H1 (cell line): ENCODE results near the gene CMIP. TPM values are rescaled to one million over a fixed set of nuclear protein-coding genes. Genes with fewer than 3 reads are reported as not detected.

Experiments used
- CTCF ChIA-PET: fragments of 300-600 bp; sonication (Branson Sonifier 250); formaldehyde crosslinking; loops from one replicate; lab custom pipeline; 2021; ENCODE audit not compliant: partially characterized antibody; lab: Charles Lee
- POLR2A ChIA-PET: fragments of 300-600 bp; sonication (Branson Sonifier 250); formaldehyde crosslinking; loops from one replicate; lab custom pipeline; 2021; ENCODE audit warnings: inconsistent platforms; ENCODE audit not compliant: partially characterized antibody; lab: Charles Lee
- DNase-seq, 2 experiments: peaks; one replicate each; pipeline versions ENCODE4 v3.0.0 to v3.0.0-alpha.2; 2010 to 2022; ENCODE audit warnings: low spot score in 2 of 2, low read depth in 1 of 2, mixed read lengths in 1 of 2
- FAIRE-seq: peaks from 2 replicates; lab custom pipeline; 2011; peaks lifted over from hg19 to GRCh38; lab: Jason Lieb, UNC
- H2AFZ ChIP-seq: 2 replicates; pipeline ENCODE4 v1.8.1; 2012; ENCODE audit warnings: low read length, inconsistent platforms
- H2AK5ac ChIP-seq: 2 replicates; pipeline ENCODE4 v1.6.1; 2013; ENCODE audit warnings: low read depth, low read length
- H2BK120ac ChIP-seq: replicated peaks from 2 replicates; pipeline ENCODE3; 2013; ENCODE audit warnings: low read depth, low read length, inconsistent platforms
- H2BK12ac ChIP-seq: 2 replicates; pipeline ENCODE4 v1.6.1; 2013; ENCODE audit warnings: low read depth, low read length
- H2BK15ac ChIP-seq: 2 replicates; pipeline ENCODE4 v1.6.1; 2013; ENCODE audit warnings: low read length
- H2BK20ac ChIP-seq: 2 replicates; pipeline ENCODE4 v1.6.1; 2013; ENCODE audit warnings: low read length
- H2BK5ac ChIP-seq: 2 replicates; pipeline ENCODE4 v1.6.1; 2013; ENCODE audit warnings: low read depth, low read length
- H3K14ac ChIP-seq: 2 replicates; pipeline ENCODE4 v1.6.1; 2013; ENCODE audit warnings: inconsistent platforms; ENCODE audit not compliant: insufficient read length
- H3K18ac ChIP-seq: 2 replicates; pipeline ENCODE4 v1.6.1; 2013; ENCODE audit warnings: low read length; ENCODE audit errors: extremely low read depth
- H3K23ac ChIP-seq: 2 replicates; pipeline ENCODE4 v1.6.1; 2013; ENCODE audit warnings: inconsistent platforms; ENCODE audit not compliant: insufficient read length
- H3K23me2 ChIP-seq: 2 replicates; pipeline ENCODE4 v1.6.1; 2013; ENCODE audit warnings: low read depth, low read length
- H3K27ac ChIP-seq: 2 replicates; pipeline ENCODE4 v1.6.1; 2011; ENCODE audit warnings: low read depth, low read length, inconsistent platforms
- H3K27me3 ChIP-seq, 4 experiments: replicated peaks in 1 of 4; 1 replicate in 1 of 4; 2 replicates in 3 of 4; pipeline versions ENCODE4 v1.6.1 to v1.8.1; 2011 to 2013; ENCODE audit warnings: low read length in 3 of 4, mild to moderate bottlenecking in 3 of 4, inconsistent platforms in 2 of 4, mixed read lengths in 2 of 4, moderate library complexity in 1 of 4; ENCODE audit not compliant: control insufficient read depth in 3 of 4, insufficient read depth in 3 of 4; ENCODE audit errors: extremely low read depth in 1 of 4
- H3K36me3 ChIP-seq, 4 experiments: 2 replicates each; pipeline versions ENCODE4 v1.6.1 to v1.8.1; 2011 to 2013; ENCODE audit warnings: mild to moderate bottlenecking in 4 of 4, low read length in 3 of 4, moderate library complexity in 2 of 4, control low read depth in 1 of 4, inconsistent platforms in 1 of 4; ENCODE audit not compliant: insufficient read depth in 4 of 4, control insufficient read depth in 2 of 4
- H3K4ac ChIP-seq: replicated peaks from 2 replicates; pipeline ENCODE3; 2013; ENCODE audit warnings: low read length, low read depth, mixed read lengths, inconsistent platforms; ENCODE audit not compliant: insufficient read length
- H3K4me1 ChIP-seq, 4 experiments: replicated peaks in 1 of 4; 1 replicate in 1 of 4; 2 replicates in 3 of 4; pipeline versions ENCODE4 v1.6.1 to v1.8.1; 2011 to 2013; ENCODE audit warnings: low read length in 3 of 4, inconsistent platforms in 2 of 4, mixed read lengths in 1 of 4; ENCODE audit not compliant: insufficient read depth in 4 of 4, control insufficient read depth in 3 of 4
- H3K4me2 ChIP-seq, 2 experiments: 2 replicates each; pipeline versions ENCODE4 v1.6.1 to v1.8.1; 2011 to 2013; ENCODE audit warnings: low read depth in 2 of 2, low read length in 2 of 2, control low read depth in 1 of 2, inconsistent platforms in 1 of 2, mild to moderate bottlenecking in 1 of 2; ENCODE audit not compliant: insufficient read depth in 1 of 2
- H3K4me3 ChIP-seq, 4 experiments: fragments of 200-600, 300-600 bp in 1 of 4; sonication (generic), shearing (Covaris generic), sonication (Bioruptor Twin) in 1 of 4; 2 replicates each; pipeline versions ENCODE4 v1.5.1 to v1.8.1; 2011 to 2016; ENCODE audit warnings: low read length in 4 of 4, low read depth in 3 of 4, control low read depth in 2 of 4, inconsistent platforms in 2 of 4, mild to moderate bottlenecking in 2 of 4, mixed read lengths in 1 of 4, moderate library complexity in 1 of 4; ENCODE audit not compliant: insufficient read depth in 2 of 4; ENCODE audit errors: extremely low read depth in 1 of 4
- H3K56ac ChIP-seq: replicated peaks from 2 replicates; pipeline ENCODE3; 2013; ENCODE audit warnings: low read depth, mild to moderate bottlenecking, mixed read lengths, low read length, inconsistent platforms; ENCODE audit not compliant: insufficient read length
- H3K79me1 ChIP-seq: 2 replicates; pipeline ENCODE4 v1.6.1; 2013; ENCODE audit warnings: low read depth, low read length, control low read depth
- H3K79me2 ChIP-seq, 2 experiments: 2 replicates each; pipeline versions ENCODE4 v1.6.1 to v1.8.1; 2012 to 2013; ENCODE audit warnings: low read length in 2 of 2, mild to moderate bottlenecking in 2 of 2, inconsistent platforms in 1 of 2; ENCODE audit not compliant: insufficient read depth in 2 of 2, control insufficient read depth in 1 of 2
- H3K9ac ChIP-seq, 4 experiments: replicated peaks in 1 of 4; 1 replicate in 1 of 4; 2 replicates in 3 of 4; pipeline versions ENCODE4 v1.6.1 to v1.8.1; 2011 to 2013; ENCODE audit warnings: low read depth in 3 of 4, low read length in 3 of 4, control low read depth in 2 of 4, mild to moderate bottlenecking in 2 of 4, moderate library complexity in 2 of 4, inconsistent platforms in 1 of 4; ENCODE audit errors: extremely low read depth in 1 of 4
- H3K9me3 ChIP-seq, 2 experiments: 2 replicates each; pipeline versions ENCODE4 v1.6.1 to v1.8.1; 2012 to 2013; ENCODE audit warnings: mild to moderate bottlenecking in 2 of 2, moderate library complexity in 2 of 2, control low read depth in 1 of 2, inconsistent platforms in 1 of 2, low read depth in 1 of 2, low read length in 1 of 2, mixed read lengths in 1 of 2; ENCODE audit not compliant: insufficient read depth in 2 of 2
- H4K20me1 ChIP-seq, 2 experiments: replicated peaks in 1 of 2; 2 replicates each; pipeline versions ENCODE3 to v1.8.1; 2011 to 2013; ENCODE audit warnings: inconsistent platforms in 2 of 2, low read length in 2 of 2, mild to moderate bottlenecking in 1 of 2; ENCODE audit not compliant: insufficient read depth in 2 of 2, control insufficient read depth in 1 of 2
- H4K5ac ChIP-seq: 2 replicates; pipeline ENCODE4 v1.6.1; 2013; ENCODE audit warnings: low read length, low read depth, mixed read lengths, inconsistent platforms; ENCODE audit not compliant: insufficient read length
- H4K8ac ChIP-seq: 2 replicates; pipeline ENCODE4 v1.8.0; 2013; ENCODE audit warnings: mild to moderate bottlenecking, moderate library complexity, low read length, inconsistent platforms; ENCODE audit not compliant: insufficient read depth; ENCODE audit errors: extremely low read depth
- H4K91ac ChIP-seq: replicated peaks from 2 replicates; pipeline ENCODE3; 2013; ENCODE audit warnings: low read length, mixed read lengths, inconsistent platforms; ENCODE audit not compliant: insufficient read length
- RAD21 ChIP-seq, 2 experiments: IDR thresholded peaks in 1 of 2; conservative IDR thresholded peaks in 1 of 2; 2 replicates each; pipeline ENCODE4 v1.6.1; 2011; ENCODE audit warnings: low read depth in 2 of 2, low read length in 2 of 2, improper control_type of control experiment in 1 of 2, inconsistent platforms in 1 of 2, mild to moderate bottlenecking in 1 of 2, moderate library complexity in 1 of 2
- SP2 ChIP-seq: IDR thresholded peaks from 2 replicates; pipeline ENCODE4 v1.6.1; 2012; ENCODE audit warnings: mild to moderate bottlenecking, low read length, inconsistent platforms
- TAF1 ChIP-seq: IDR thresholded peaks from 2 replicates; pipeline ENCODE4 v1.6.1; 2011; ENCODE audit warnings: mild to moderate bottlenecking, low read depth, low read length
- ZNF274 ChIP-seq: IDR thresholded peaks from 2 replicates; pipeline ENCODE4 v1.7.0; 2012; ENCODE audit warnings: low read length, borderline replicate concordance; ENCODE audit errors: extremely low read depth
- WGBS, 2 experiments: shearing (Covaris generic) in 1 of 2; methylation state at CpG; one replicate each; pipeline versions ENCODE4 v1.1.6 to v1.1.7; 2013 to 2015; ENCODE audit warnings: low lambda C conversion rate in 2 of 2, mixed read lengths in 2 of 2, inconsistent platforms in 1 of 2, low coverage in 1 of 2, missing lambda C conversion rate in 1 of 2; ENCODE audit not compliant: insufficient replicate concordance in 2 of 2, insufficient coverage in 1 of 2, insufficient read length in 1 of 2; ENCODE audit errors: extremely low coverage in 1 of 2, missing lambda C conversion rate in 1 of 2; 5-methylcytosine and 5-hydroxymethylcytosine counted together
- polyA plus RNA-seq, 7 experiments: library from polyadenylated mRNA; depleted of rRNA in 3 of 7; stranded (reverse) in 5 of 7; unstranded in 2 of 7; fragments of >200 nt in 5 of 7; fragments of 200-250 nt in 2 of 7; gene quantifications; 1 replicate in 5 of 7; 2 replicates in 1 of 7; 4 replicates in 1 of 7; pipeline versions ENCODE4 v1.2.1 to v1.2.3, GENCODE V29; 2011 to 2013; ENCODE audit warnings: missing spikeins in 2 of 7, mixed read lengths in 2 of 7
- total RNA-seq: library from RNA; stranded (reverse); fragmentation: NEBNext Ultra II Directional; extraction: Animal tissue kit (Norgen Biotek cat#: 25700); gene quantifications from 2 replicates; pipeline ENCODE4 v1.2.1, GENCODE V29; 2021
- TF ChIP-seq, protein P1 (sequence below): IDR thresholded peaks from 2 replicates; pipeline ENCODE4 v1.6.1; 2012; ENCODE audit warnings: inconsistent platforms
- TF ChIP-seq, protein P2 (sequence below): IDR thresholded peaks from 2 replicates; pipeline ENCODE4 v1.6.1; 2012; ENCODE audit warnings: low read length, inconsistent platforms

CMIP gene
- total and polyA plus RNA-seq, 2 of the 8 experiments (the other 6 are each of a cell fraction or from before 2014, with no cell fraction given): 7.9 to 53.2 TPM

DNA sequence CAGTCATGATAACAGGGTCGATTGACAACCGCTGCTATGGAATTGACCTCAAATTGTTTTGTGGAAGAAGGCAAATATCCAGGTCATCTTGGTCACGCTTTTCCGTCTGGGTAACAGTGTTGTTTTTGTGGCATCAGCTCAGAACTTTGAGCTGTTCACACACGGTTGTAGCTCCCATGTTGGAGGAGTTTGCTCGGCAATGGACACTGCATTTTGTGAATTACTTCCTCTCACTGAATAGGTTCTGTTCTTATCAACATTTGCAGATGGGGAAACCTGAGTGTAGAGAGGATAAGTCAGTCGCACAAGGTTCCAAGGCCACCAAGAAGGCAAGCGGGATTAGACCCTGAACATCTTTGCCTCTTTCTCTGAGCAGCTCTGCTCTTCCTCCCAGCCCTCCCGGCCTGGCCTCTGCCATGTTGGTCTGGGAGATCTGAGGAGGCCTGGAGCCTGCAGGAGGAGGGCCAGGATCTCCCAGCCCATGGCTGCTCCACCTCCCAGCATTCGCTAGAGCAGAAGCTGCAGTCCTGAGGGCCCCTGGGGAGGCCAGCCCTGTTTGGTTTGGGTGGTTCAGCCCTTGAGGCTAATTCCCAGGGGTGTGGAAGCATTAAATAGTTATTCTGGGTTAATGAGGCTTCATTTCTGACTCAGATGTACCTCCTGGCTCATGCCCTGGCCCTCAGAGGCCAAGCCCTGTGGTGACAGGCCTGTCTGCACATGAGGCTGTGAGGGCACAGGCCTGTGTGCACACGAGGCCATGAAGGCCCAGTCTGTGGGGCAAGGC, 180.3 kb downstream of the CMIP start:
- no peak overlapping the region for H3K9ac ChIP-seq
- peaks cover 11% of the 10 kb centered on the region; the same call in 1 of the 2 replicates for H3K79me1 ChIP-seq
- H2BK5ac ChIP-seq: no peak overlapping the region
- no peak overlapping the region for H3K56ac ChIP-seq
- H3K23ac ChIP-seq: no peak overlapping the region
- no peak overlapping the region for H2AFZ ChIP-seq
- no peak overlapping the region for H3K4ac ChIP-seq
- no peak overlapping the region for H2BK20ac ChIP-seq
- no peaks in the 10 kb centered on the region for H3K36me3 ChIP-seq
- 88% methylated on average over 11 of the region's 11 CpGs; no CpG with 5 or more reads in 1 of the 2 experiments for WGBS, 2 experiments
- no peak overlapping the region for H3K4me2 ChIP-seq
- no peak overlapping the region for H2AK5ac ChIP-seq
- TF ChIP-seq, protein P1, sequence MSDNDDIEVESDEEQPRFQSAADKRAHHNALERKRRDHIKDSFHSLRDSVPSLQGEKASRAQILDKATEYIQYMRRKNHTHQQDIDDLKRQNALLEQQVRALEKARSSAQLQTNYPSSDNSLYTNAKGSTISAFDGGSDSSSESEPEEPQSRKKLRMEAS: no peak
- TF ChIP-seq TAF1: no peak
- TF ChIP-seq RAD21 (IDR thresholded peaks at IDR 0.05 in 1 of 2, conservative IDR thresholded peaks at IDR 0.05 in 1 of 2; ENCODE audit: low read depth in 2 of 2, low read length in 2 of 2): no peak
- TF ChIP-seq, protein P2, sequence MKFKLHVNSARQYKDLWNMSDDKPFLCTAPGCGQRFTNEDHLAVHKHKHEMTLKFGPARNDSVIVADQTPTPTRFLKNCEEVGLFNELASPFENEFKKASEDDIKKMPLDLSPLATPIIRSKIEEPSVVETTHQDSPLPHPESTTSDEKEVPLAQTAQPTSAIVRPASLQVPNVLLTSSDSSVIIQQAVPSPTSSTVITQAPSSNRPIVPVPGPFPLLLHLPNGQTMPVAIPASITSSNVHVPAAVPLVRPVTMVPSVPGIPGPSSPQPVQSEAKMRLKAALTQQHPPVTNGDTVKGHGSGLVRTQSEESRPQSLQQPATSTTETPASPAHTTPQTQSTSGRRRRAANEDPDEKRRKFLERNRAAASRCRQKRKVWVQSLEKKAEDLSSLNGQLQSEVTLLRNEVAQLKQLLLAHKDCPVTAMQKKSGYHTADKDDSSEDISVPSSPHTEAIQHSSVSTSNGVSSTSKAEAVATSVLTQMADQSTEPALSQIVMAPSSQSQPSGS: no peak
- no peak for TF ChIP-seq SP2
- TF ChIP-seq ZNF274: no peak
- H3K23me2 ChIP-seq: peaks cover 11% of the 10 kb centered on the region; the same call in 1 of the 2 replicates
- H4K5ac ChIP-seq: no peak overlapping the region
- CTCF ChIA-PET: interaction anchor here (0.7 to 11.1 kb wide), 9 partner anchors 9 to 98 kb away, joined by 3 to 134 read pairs (median 7); no protein-coding TSS in a partner anchor
- peaks cover 0 to 4% (median 2%) of the 10 kb centered on the region in 4 experiments; a peak in 2 of 7 replicates for H3K4me1 ChIP-seq
- no peaks in the 10 kb centered on the region for H3K27me3 ChIP-seq
- no peak overlapping the region for H2BK120ac ChIP-seq
- H3K27ac ChIP-seq: no peak overlapping the region
- no peak overlapping the region for H3K14ac ChIP-seq
- peaks cover 4 to 9% of the 10 kb centered on the region in 2 experiments for H4K20me1 ChIP-seq
- no peaks in the 10 kb centered on the region for H3K9me3 ChIP-seq
- peaks cover 0 to 11% of the 10 kb centered on the region in 2 experiments; a peak in 2 of 4 replicates for H3K79me2 ChIP-seq
- H4K8ac ChIP-seq: no peak overlapping the region
- no peak overlapping the region for H2BK15ac ChIP-seq
- H3K4me3 ChIP-seq: no peak overlapping the region
- no peak for FAIRE-seq
- POLR2A ChIA-PET: interaction anchor here (1.2 to 1.4 kb wide), 3 partner anchors 9 to 116 kb away, joined by 3 to 4 read pairs (median 3); no protein-coding TSS in a partner anchor
- H2BK12ac ChIP-seq: no peak overlapping the region
- DNase-seq: no peak
- no peak overlapping the region for H3K18ac ChIP-seq
- H4K91ac ChIP-seq: no peak overlapping the region
